HepG2 (cell line): Measurements from ENCODE around the gene DNMT3L.

Source experiments
- FOXM1 ChIP-seq: sonication (generic); formaldehyde crosslinking; IDR thresholded peaks from 2 replicates; pipeline ENCODE4 v1.5.0; 2020; ENCODE audit warnings: missing genetic modification reagents
- JUND ChIP-seq: sonication (generic); formaldehyde crosslinking; IDR thresholded peaks from 2 replicates; pipeline ENCODE4 v1.8.0; 2022; ENCODE audit warnings: mild to moderate bottlenecking, missing genetic modification reagents
- NCOA1 ChIP-seq: sonication (generic); formaldehyde crosslinking; IDR thresholded peaks from 2 replicates; pipeline ENCODE4 v1.9.0; 2021; ENCODE audit warnings: missing genetic modification reagents
- RNF2 ChIP-seq: fragments of 450-650 bp; conservative IDR thresholded peaks from 2 replicates; pipeline ENCODE4 v1.6.1; 2016; ENCODE audit warnings: low read depth
- ZNF33A ChIP-seq: sonication (generic); formaldehyde crosslinking; IDR thresholded peaks from 2 replicates; pipeline ENCODE4 v1.5.1; 2020; ENCODE audit warnings: missing genetic modification reagents, mild to moderate bottlenecking, moderate library complexity, borderline replicate concordance
- TF ChIP-seq, protein P1 (sequence below): sonication (generic); formaldehyde crosslinking; IDR thresholded peaks from 2 replicates; pipeline ENCODE4 v1.4.0; 2020; ENCODE audit warnings: missing genetic modification reagents

GRCh38 chr21:44267655-44268142 lies 6.0 kb upstream of the DNMT3L start:
- TF ChIP-seq FOXM1 (CRISPR knock-in tag) (no peak), NCOA1 (no peak), RNF2 (no peak), JUND (CRISPR knock-in tag) (no peak), ZNF33A (no peak)
- TF ChIP-seq, protein P1, sequence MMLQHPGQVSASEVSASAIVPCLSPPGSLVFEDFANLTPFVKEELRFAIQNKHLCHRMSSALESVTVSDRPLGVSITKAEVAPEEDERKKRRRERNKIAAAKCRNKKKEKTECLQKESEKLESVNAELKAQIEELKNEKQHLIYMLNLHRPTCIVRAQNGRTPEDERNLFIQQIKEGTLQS (CRISPR knock-in tag), result no peak
